NCI-H146 treated with DMSO at 0.1 percent for 48 hours (cell line): ENCODE data around the gene TTC38.

Experiments used
- DNase-seq: peaks from one replicate; lab custom pipeline; 2025; ENCODE audit not compliant: unreplicated experiment; lab: John Stamatoyannopoulos, UW

The TTC38 gene

DNA sequence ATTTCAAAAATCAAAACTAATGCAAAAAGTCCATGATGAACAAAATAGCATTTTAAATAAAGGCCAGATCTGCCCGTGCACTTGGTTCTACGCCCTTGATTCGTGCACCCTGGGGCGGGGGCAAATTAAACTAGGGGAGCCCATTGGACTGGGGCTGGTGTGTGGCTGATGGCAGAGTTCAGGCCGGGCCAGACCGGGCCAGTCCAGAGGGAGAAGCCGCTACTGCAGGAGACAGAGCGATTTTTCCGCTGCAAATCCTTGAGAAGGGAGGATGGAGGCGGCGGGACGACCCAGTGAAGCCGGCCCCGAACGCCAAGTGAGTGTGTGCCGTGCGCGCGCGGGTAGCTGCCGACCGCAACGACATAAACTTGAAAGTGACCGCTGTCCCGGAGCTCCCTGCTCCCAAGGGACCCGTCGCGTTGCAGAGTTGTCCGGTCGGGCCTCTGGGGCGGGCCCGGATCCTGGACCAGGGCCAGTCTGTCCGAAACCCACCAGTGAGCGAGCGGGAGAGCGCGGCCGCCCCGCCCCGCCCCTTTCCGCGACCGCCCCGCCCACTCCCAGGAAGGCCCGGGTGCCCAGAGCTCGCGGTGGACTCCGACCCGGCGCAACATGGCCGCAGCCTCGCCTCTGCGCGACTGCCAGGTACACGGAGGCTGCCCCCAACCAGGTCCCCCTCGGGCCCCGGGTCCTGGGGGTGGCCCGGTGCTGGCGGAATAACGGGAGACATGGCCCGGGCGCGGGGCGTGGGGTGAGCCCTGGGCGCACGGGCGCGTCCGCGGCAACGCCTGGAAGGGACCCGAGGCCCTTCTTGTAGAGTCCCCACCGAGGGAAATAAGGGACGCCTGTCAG is at the start of gene TTC38:
TSS of gene TTC38 (plus strand) at position 578 of the 849 bp plus-strand sequence. CDS start at position 610, 32 bp downstream.
- peak; percentile 16 for DNase-seq

- DNase-seq = no peak
Observed at GRCh38 chr22:46219636-46220035, 48.2 kb upstream of the TTC38 start.

DNA sequence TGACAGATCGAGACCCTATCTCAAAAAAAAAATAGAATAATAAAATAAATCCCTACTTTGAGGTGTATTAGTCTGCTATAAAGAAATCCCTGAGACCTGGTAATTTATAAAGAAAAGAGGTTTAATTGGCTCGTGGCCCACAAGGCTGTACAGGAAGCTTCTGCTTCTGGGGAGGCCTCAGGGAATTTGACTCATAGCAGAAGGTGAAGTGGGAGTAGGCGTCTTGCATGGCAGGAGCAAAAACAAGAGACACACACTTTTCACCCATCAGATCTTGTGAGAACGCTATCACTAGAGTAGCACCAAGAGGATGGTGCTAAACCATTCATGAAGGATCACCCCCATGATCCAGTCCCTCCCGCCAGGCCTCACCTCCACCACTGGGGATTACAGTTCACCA is 46.9 kb upstream of the TTC38 start:
- DNase-seq = no peak

DNA sequence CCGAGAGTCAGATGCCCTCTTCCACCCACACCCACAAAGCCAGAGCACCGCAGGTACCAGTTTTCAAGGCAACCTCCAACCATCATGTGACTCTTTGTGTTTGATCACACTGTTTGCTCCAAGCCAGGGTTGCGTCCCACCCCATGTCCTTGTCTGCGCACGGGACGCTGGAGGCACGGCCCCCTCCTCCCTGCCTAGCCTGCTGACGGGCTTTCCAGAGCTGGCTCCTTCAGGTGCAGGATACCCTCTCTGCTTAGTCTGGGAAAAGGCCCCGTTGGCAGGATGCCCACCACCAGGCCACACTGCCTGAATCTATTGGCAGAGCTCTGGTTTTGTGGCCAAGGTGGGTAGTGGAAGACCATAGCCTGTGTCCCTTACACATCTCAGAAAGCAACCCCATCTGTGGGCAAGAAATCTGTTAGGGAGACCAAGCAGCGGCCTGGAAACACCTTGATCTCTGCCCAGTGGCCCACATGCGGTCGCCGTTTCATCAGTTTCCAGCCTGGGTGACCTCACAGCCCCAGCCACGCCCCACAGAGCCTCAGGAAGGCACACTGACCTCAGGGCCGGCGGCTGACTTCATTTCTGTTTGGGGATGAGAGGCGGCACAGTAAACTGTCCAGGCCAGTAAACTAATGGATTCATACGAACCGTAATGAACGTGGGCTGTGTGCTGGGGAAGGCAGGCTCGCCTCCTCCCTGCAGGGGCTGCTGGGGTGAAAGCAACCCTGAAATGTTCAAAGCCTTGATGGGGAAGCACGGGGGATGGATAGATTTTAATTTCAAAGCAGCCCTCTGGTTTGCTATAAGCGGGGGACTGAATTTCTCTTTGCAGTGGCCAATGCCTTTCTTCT is 43.5 kb upstream of the TTC38 start:
- no peak for DNase-seq

- DNase-seq = no peak
Observed at GRCh38 chr22:46224898-46225290, 42.9 kb upstream of the TTC38 start.

GRCh38 chr22:46225631-46226030 is 42.2 kb upstream of the TTC38 start:
- no peak for DNase-seq

DNA sequence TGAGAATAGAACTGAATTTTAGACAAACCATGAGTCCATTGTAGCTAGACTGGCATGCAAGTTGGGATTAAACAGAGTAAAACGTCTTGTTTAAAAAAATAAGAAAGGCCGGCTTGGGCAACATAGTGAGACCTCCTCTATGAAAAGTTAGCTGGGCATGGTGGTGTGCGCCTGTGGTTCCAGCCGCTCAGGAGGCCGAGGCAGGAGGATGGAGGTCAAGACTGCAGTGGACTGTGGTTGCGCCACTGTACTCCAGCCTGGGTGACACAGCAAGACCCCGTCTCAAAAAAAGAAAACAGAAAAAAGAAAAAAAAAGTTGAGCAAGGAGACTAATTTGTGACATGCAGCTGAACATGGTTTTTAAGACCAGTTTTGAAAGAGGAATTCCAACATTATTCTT is 41.2 kb upstream of the TTC38 start:
- no peak for DNase-seq

GRCh38 chr22:46229701-46230100 is 38.1 kb upstream of the TTC38 start:
- no peak for DNase-seq

DNA sequence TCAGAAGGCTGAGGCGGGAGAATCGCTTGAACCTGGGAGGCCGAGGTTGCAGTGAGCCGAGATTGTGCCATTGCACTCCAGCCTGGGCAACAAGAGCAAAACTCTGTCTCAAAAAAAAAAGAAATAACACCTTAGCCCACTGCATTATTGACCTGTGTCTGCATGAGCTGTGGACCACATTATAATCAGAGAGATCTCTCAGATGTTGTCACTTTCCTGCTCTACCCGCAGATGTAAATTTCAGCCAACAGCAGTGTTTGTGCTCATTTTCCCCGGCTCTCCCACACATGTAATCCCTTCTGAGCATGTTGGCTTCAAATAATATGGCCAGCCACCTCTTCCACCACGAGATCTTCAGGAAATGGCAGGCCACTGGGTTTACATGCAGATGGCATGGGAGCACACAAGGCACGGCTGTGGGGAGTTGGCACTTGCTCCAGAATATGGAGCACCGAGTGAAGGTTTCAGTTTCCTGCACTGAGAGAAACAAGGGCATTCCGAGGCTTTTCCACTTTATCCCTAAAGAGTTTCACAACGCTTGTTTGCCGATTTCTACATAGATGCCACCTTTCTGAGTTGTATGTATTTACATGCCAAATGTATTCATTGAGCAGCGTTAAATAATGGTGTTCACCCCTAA is 37.4 kb upstream of the TTC38 start:
- no peak for DNase-seq

DNA sequence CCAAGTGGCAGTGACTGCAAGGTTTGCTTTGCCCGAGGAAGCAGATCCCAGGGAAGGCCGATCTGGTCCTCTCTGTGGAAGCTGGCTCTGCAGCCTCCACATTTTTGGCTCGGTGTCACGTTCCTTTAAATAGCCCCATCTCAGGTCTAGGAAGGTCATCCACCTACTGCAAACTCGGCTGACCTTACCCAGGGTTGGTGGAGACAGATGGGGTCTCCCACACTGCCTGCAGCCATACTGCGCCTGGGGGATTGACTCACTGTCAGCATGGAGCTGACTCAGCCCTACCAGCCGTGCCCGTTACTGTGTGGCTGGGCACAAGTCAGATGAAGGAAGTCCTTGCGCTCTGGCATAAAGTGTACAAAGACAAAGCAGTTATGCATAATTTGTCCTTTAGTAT is 34.6 kb upstream of the TTC38 start:
- no peak for DNase-seq

- no peak for DNase-seq
Observed at GRCh38 chr22:46234969-46235368, 32.8 kb upstream of the TTC38 start.

DNA sequence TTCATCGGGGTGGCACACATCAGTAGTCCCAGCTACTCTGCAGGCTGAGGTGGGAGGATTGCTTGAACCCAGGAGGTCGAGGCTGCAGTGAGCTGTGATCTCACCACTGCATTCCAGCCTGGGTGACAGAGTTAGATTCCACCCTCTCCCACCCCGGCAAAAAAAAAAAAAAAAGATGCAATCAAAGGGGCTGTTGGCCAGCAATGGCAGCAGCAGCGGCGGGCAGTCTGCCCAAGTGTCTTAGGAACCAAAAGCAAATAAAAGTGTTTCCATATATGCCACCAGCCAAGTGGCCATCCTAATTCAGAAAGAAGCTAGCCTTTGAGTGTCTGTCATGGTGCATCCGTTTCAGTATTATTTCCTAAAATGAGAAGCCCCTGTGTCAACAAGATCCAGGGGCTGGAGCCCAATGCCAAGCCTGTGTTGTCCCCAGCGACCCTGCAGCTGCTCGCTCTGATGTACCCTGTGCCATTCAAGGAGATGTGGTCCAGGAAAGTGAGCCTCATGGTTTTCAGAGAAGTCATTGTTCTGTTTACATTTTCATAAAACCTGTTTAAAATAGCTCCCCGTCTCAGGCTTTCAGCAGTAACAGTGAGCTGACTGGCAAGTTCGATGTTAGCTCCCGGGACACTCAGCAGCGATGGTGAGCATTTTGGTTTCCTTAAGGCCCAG is 30.2 kb upstream of the TTC38 start:
- DNase-seq = no peak

DNA sequence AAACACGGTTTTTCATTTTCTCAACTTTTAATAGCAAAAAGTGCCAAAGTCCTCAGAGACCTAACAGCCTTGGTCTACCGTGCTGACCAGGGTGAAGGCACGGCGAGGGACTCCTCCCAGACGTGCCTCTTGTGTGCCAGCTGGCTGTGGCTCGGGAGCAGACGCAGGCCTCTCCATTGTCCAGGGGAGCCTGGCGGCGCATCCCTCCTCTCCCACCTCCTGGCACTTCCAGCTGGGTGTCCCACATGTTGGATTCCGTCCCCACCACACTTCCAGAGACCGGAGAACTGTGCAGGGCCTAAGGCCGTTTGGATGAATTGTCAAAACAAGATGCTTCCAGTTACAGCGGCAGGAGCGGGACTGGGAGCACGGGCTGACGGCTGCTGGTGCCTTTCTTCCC is 29.3 kb upstream of the TTC38 start:
- DNase-seq = no peak

DNA sequence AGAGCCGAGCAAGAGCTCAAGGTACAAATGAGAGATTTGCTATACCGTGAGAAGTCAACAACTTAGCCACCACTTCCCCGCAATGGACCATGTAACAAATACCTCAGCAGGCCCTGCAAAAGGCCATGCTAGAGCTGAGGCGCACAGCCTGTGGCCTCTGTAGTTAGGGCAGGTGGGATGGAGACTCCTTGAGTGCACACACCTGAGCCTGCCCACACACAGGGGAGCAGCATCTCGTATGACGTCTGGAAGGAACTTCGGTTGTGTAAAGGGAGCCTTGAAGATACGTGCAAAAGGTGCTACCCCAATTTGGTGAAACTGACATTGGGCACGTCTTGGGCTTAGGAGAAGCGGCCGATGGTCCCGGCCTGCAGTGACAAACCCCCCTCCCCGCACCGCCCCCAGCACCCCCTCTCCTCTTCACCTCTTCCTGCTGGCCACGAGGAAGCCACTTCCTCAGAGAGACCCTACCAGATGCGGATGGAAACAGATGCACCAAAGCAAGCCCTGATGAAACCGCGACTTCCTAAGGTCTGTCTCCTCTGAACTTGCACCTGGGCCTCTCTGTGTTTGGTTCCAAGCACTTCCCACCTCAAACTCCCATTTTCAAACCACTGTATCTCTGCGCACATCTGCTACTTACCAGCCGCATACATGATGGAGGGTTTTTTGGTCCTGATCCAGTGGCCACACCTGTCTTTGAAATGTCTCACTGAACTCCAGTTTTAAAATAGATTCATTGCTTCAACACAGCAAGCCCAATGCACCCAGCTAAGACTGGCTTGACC is 28.4 kb upstream of the TTC38 start:
- DNase-seq = no peak

DNA sequence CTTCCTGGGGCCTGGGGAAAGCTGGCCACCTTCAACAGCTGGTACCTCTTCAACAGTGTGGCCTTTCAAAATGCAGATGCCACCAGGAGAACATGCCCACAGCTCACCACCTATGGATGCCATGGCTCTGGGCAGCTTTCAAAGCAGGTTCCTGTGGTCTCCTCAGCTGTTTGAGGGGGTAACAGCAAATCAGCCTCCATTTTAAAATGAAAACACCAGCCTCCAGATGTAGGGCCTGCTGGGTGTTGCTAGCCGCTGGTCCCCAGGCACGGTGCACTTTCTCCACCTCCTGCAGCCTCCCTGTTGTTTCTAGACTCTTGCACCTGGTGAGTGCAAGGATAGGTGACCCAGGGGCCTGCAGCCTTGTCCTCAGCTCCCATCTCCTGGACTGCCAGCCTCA is 27.7 kb upstream of the TTC38 start:
- no peak for DNase-seq

DNA sequence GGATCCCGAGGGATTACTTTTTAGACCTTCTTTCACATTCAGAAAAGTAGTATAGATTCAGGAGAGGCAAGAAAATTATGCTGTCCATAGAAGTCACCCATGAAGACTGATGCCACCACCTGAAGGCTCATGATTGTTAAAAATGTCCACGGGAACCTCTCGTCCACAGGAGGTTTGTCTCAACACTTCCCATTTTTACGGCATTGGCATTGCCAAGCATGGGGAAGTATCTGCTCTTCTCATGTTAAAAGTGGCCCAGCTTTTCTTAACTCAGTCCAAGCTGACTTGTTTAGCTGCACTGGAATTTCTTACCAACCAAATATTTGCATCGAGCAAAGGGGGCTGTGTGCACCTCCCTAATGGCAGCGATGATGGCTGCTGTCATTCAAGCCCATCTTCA is 27.3 kb upstream of the TTC38 start:
- DNase-seq = no peak

- no peak for DNase-seq
Observed at GRCh38 chr22:46240907-46241306, 26.9 kb upstream of the TTC38 start.

DNA sequence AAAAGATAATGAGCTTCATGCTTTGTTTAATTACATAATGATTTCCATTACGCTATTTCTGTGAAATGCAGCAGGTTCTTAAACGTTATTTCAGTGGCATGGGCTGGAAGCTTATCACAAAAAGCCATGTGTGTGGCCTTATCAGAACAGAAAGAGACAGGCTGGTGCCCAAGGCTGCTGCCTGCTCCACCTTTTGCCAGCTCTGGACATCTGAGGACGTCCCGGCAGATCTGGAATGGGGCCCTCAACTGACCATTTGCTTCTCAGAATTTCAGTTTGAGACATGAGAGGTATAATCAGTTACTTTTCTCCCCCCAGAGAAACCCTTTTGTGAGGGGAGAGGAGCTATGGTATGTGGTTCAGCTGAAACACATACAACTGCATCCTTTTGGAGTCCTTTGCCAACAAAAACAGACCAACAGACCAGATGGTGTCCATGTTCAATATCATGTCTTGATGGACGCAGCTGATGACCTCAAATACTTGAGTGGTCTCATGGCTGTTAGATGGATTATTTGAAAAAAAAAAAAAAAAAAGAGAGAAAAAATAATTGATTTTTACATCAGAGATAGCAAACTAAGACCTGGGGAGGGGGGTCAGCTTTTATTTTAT is 26.3 kb upstream of the TTC38 start:
- no peak for DNase-seq

DNA sequence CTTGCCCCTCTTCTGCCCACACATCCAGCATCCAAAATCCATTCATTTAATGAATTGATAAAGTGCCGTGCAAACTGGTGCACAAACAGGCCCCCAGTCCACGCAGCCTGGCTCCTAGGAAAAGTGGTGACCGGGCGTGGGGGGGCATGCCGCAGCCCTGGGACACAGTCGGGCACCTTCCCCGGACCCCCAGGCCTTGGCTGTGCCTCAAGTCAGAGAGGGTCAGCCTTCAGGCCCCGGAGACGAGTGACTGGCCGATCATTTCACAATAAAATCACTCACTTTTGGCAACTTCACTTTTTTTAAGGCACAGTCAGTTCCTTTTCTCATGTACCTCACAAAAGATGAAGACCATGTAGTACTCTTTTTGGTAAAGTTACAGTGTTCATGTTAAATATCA is 25.7 kb upstream of the TTC38 start:
- no peak for DNase-seq

- no peak for DNase-seq
Observed at GRCh38 chr22:46244771-46245170, 23.0 kb upstream of the TTC38 start.
